HCT116 (cell line): ENCODE data around the gene S100A3. TPM values are rescaled to one million over a fixed set of nuclear protein-coding genes. Genes with fewer than 3 reads are reported as not detected.

ENCODE experiments used
- ATAC-seq: fragments of 200-7000 bp; cut with Tn5 transposase; 2 replicates; pipeline ENCODE4 v1.9.1; 2020; ENCODE audit warnings: mild to moderate bottlenecking, moderate library complexity
- BruUV-seq: library from RNA; stranded (reverse); fragments of 400-500 nt; replicated peaks from 2 replicates; lab custom pipeline; 2021; lab: Mats Ljungman, UMichigan
- CTCF ChIA-PET: fragments of 300-600 bp; sonication (Branson Sonifier 250); formaldehyde crosslinking; loops from one replicate; lab custom pipeline; 2021; ENCODE audit warnings: antibody characterized with exemption; lab: Charles Lee
- POLR2A ChIA-PET: fragments of 300-600, 350-600 bp; sonication (Branson Sonifier 250); formaldehyde crosslinking; loops from one replicate; lab custom pipeline; 2021; ENCODE audit warnings: antibody characterized with exemption; lab: Charles Lee
- RAD21 ChIA-PET, 2 experiments: fragments of 300-600 bp; sonication (Branson Sonifier 250); formaldehyde crosslinking; loops; one replicate each; lab custom pipeline; 2023; ENCODE audit warnings: low total read pairs in 2 of 2; ENCODE audit not compliant: uncharacterized antibody in 2 of 2, unreplicated experiment in 2 of 2, low non-redundant PET in 1 of 2; lab: Charles Lee
- DNase-seq: peaks from one replicate; pipeline ENCODE4 v3.0.0-alpha.2; 2010; ENCODE audit warnings: low read depth, low spot score
- H2AFZ ChIP-seq: fragments of 200-600 bp; shearing (Covaris generic), sonication (generic); 2 replicates; pipeline ENCODE4 v1.6.1; 2017; ENCODE audit warnings: low read depth, mixed run types, mixed read lengths, antibody characterized with exemption, low read length; ENCODE audit not compliant: poor library complexity, severe bottlenecking
- H3K27ac ChIP-seq: 2 replicates; pipeline ENCODE4 v1.5.1; 2012; ENCODE audit warnings: low read depth, low read length
- H3K27me3 ChIP-seq: fragments of 200-600 bp; sonication (generic); 2 replicates; pipeline ENCODE4 v1.6.1; 2016; ENCODE audit warnings: mixed run types, low read length, mixed read lengths; ENCODE audit not compliant: insufficient read depth
- H3K36me3 ChIP-seq, 2 experiments: fragments of 200-500 bp in 1 of 2; fragments of 200-600 bp in 1 of 2; sonication (Bioruptor generic) in 1 of 2; sonication (generic) in 1 of 2; 2 replicates each; pipeline versions ENCODE4 v1.5.1 to v1.6.1; 2014 to 2016; ENCODE audit warnings: low read length in 2 of 2, inconsistent platforms in 1 of 2, mixed read lengths in 1 of 2, mixed run types in 1 of 2; ENCODE audit not compliant: insufficient read depth in 2 of 2, control insufficient read depth in 1 of 2
- H3K4me1 ChIP-seq, 2 experiments: fragments of 200-600 bp in 1 of 2; sonication (generic) in 1 of 2; 2 replicates each; pipeline versions ENCODE4 v1.5.1 to v1.6.1; 2012 to 2017; ENCODE audit warnings: low read length in 2 of 2, inconsistent platforms in 1 of 2, mild to moderate bottlenecking in 1 of 2, mixed read lengths in 1 of 2, mixed run types in 1 of 2, moderate library complexity in 1 of 2; ENCODE audit not compliant: insufficient read depth in 2 of 2, control insufficient read depth in 1 of 2
- H3K4me2 ChIP-seq: fragments of 200-600 bp; sonication (generic); 2 replicates; pipeline ENCODE4 v1.6.1; 2017; ENCODE audit warnings: mixed run types, low read length, mixed read lengths
- H3K4me3 ChIP-seq, 2 experiments: fragments of 200-600 bp in 1 of 2; sonication (generic) in 1 of 2; replicated peaks in 1 of 2; 2 replicates each; pipeline ENCODE4 v1.5.1; 2011 to 2016; ENCODE audit warnings: low read length in 2 of 2, control low read depth in 1 of 2, low read depth in 1 of 2, mild to moderate bottlenecking in 1 of 2, mixed read lengths in 1 of 2, mixed run types in 1 of 2
- H3K79me2 ChIP-seq: fragments of 200-600 bp; sonication (generic); 2 replicates; pipeline ENCODE4 v1.6.1; 2017; ENCODE audit warnings: mild to moderate bottlenecking, mixed run types, low read length, moderate library complexity, mixed read lengths; ENCODE audit not compliant: insufficient read depth
- H3K9ac ChIP-seq: fragments of 200-600 bp; sonication (generic); 2 replicates; pipeline ENCODE4 v1.6.1; 2016; ENCODE audit warnings: low read length, mixed read lengths
- H3K9me2 ChIP-seq: fragments of 200-600 bp; sonication (generic), shearing (Covaris generic); 2 replicates; pipeline ENCODE4 v1.6.1; 2017; ENCODE audit warnings: mixed run types, mild to moderate bottlenecking, moderate library complexity; ENCODE audit not compliant: insufficient read depth
- H3K9me3 ChIP-seq, 2 experiments: fragments of 200-500 bp in 1 of 2; fragments of 200-600 bp in 1 of 2; sonication (Bioruptor generic) in 1 of 2; sonication (generic) in 1 of 2; 2 replicates each; pipeline ENCODE4 v1.6.1; 2014 to 2017; ENCODE audit warnings: low read length in 2 of 2, mixed read lengths in 2 of 2, inconsistent platforms in 1 of 2, low read depth in 1 of 2, mild to moderate bottlenecking in 1 of 2, mixed run types in 1 of 2, moderate library complexity in 1 of 2; ENCODE audit not compliant: control insufficient read depth in 1 of 2, insufficient read depth in 1 of 2
- H4K20me1 ChIP-seq: fragments of 200-600 bp; sonication (generic), shearing (Covaris generic); 2 replicates; pipeline ENCODE4 v1.6.1; 2017; ENCODE audit warnings: mixed run types, mild to moderate bottlenecking, moderate library complexity; ENCODE audit not compliant: insufficient read depth
- ATF3 ChIP-seq: IDR thresholded peaks from 2 replicates; pipeline ENCODE4 v1.6.1; 2012
- CBX3 ChIP-seq: IDR thresholded peaks from 2 replicates; pipeline ENCODE4 v1.6.1; 2012; ENCODE audit warnings: low read depth
- CEBPB ChIP-seq: IDR thresholded peaks from 2 replicates; pipeline ENCODE4 v1.6.1; 2012; ENCODE audit warnings: low read depth
- EGR1 ChIP-seq: IDR thresholded peaks from 2 replicates; pipeline ENCODE4 v1.6.1; 2012; ENCODE audit warnings: low read depth
- EZH2 ChIP-seq: fragments of 200-600 bp; sonication (generic); IDR thresholded peaks from 2 replicates; pipeline ENCODE4 v1.6.1; 2017; ENCODE audit warnings: antibody characterized with exemption, mixed run types
- FOSL1 ChIP-seq: IDR thresholded peaks from 2 replicates; pipeline ENCODE4 v1.6.1; 2012; ENCODE audit warnings: low read depth
- JUND ChIP-seq: IDR thresholded peaks from 2 replicates; pipeline ENCODE4 v1.6.1; 2012
- POLR2AphosphoS5 ChIP-seq: IDR thresholded peaks from 2 replicates; pipeline ENCODE4 v1.6.1; 2011; ENCODE audit warnings: mild to moderate bottlenecking, low read depth, low read length, moderate library complexity
- REST ChIP-seq: IDR thresholded peaks from 2 replicates; pipeline ENCODE4 v1.6.1; 2012; ENCODE audit warnings: low read depth
- SP1 ChIP-seq: IDR thresholded peaks from 2 replicates; pipeline ENCODE4 v1.6.1; 2012; ENCODE audit warnings: low read depth
- ZBTB33 ChIP-seq: IDR thresholded peaks from 2 replicates; pipeline ENCODE4 v1.6.1; 2011; ENCODE audit warnings: mild to moderate bottlenecking, low read length, moderate library complexity; ENCODE audit not compliant: insufficient replicate concordance; ENCODE audit errors: extremely low read depth
- ZFX ChIP-seq: fragments of 450-650 bp; IDR thresholded peaks from 2 replicates; pipeline ENCODE4 v1.6.1; 2017
- ZNF274 ChIP-seq: fragments of 200-500 bp; sonication (Bioruptor generic); IDR thresholded peaks from 2 replicates; pipeline ENCODE4 v1.6.1; 2014; ENCODE audit warnings: mild to moderate bottlenecking, low read depth, low read length, inconsistent platforms
- intact Hi-C: fragments of 100-400 bp; cut with micrococcal nuclease; formaldehyde crosslinking; loops from 2 replicates; pipeline ENCODE4 v1.10.0; 2022
- total RNA-seq: library from RNA; stranded (reverse); gene quantifications from one replicate; pipeline ENCODE4 v1.2.1, GENCODE V29; 2021; ENCODE audit not compliant: unreplicated experiment

S100A3 gene
- total RNA-seq, 1 experiment from 2014 or later: 4.2 TPM

GRCh38 chr1:153527023-153527682 lies 21.9 kb downstream of the S100A3 start:
- Histone ChIP-seq H3K36me3 (no peaks in the 10 kb centered on the region), H4K20me1 (no peaks in the 10 kb centered on the region), H3K9me3 (no peaks in the 10 kb centered on the region), H3K4me3 (no peak overlapping the region), H3K79me2 (no peaks in the 10 kb centered on the region), H3K4me1 (peaks cover 26 to 34% of the 10 kb centered on the region in 2 experiments), H3K27ac (peak overlapping the region; percentile 38), H2AFZ (no peak overlapping the region), H3K9me2 (no peaks in the 10 kb centered on the region), H3K4me2 (0 out of 2 replicates have a peak overlapping the region, but pooled peaks have one; percentile 8), H3K27me3 (no peaks in the 10 kb centered on the region), H3K9ac (no peak overlapping the region)
- TF ChIP-seq REST (no peak), JUND (no peak), FOSL1 (no peak), EZH2 (no peak), SP1 (no peak), POLR2AphosphoS5 (no peak), CEBPB (no peak), EGR1 (no peak), ZBTB33 (no peak), CBX3 (no peak), ATF3 (no peak), ZFX (no peak), ZNF274 (no peak)
- CTCF ChIA-PET: no interaction called here
- BruUV-seq: no TSS peak
- intact Hi-C loops: no loop called here
- no peak for DNase-seq
- POLR2A ChIA-PET: interaction anchor here (1.4 to 2.8 kb wide), 2 partner anchors 8 to 100 kb away, joined by 6 to 10 read pairs; partner anchors contain the start of genes S100A13 and S100A6
- 0 out of 2 replicates have a peak, but pooled peaks have one; percentile 30 for ATAC-seq
- RAD21 ChIA-PET: no interaction called here
